Motor neuron (in vitro differentiated cells): ENCODE measurements around the gene ADAM8. TPM values are rescaled to one million over a fixed set of nuclear protein-coding genes. Genes with fewer than 3 reads are reported as not detected.

Source experiments
- ATAC-seq, 8 experiments: fragments of 200-7000 bp; cut with Tn5 transposase; replicated peaks in 6 of 8; 2 replicates each; pipeline ENCODE4 v1.8.0; 2021; ENCODE audit warnings: mild to moderate bottlenecking in 8 of 8, moderate library complexity in 8 of 8
- H3K27ac ChIP-seq, 2 donors: fragments of 250-450 bp; sonication (Bioruptor Pico); 2 replicates each; pipeline ENCODE4 v1.9.0; 2021; ENCODE audit warnings: antibody characterized with exemption in 2 of 2, mild to moderate bottlenecking in 2 of 2, moderate library complexity in 1 of 2
- H3K4me1 ChIP-seq, 2 donors: fragments of 250-450 bp; sonication (Bioruptor Pico); replicated peaks in 1 of 2; 2 replicates each; pipeline ENCODE4 v1.6.1; 2021; ENCODE audit warnings: antibody characterized with exemption in 2 of 2, mild to moderate bottlenecking in 2 of 2, moderate library complexity in 1 of 2
- H3K4me3 ChIP-seq, 5 donors: fragments of 250-450 bp; sonication (Bioruptor Pico); 2 replicates each; pipeline ENCODE4 v1.9.0; 2021; ENCODE audit warnings: antibody characterized with exemption in 5 of 5, mild to moderate bottlenecking in 5 of 5, moderate library complexity in 4 of 5
- WGBS, 10 experiments: fragments of 450-650 bp; shearing (Covaris generic); methylation state at CpG; one replicate each; pipeline ENCODE4 v1.0.0; 2022; 5-methylcytosine and 5-hydroxymethylcytosine counted together
- in situ Hi-C, 9 experiments: fragments of 400-800 bp; cut with MboI; loops; one replicate each; pipeline ENCODE4 v1.15.0; 2021; ENCODE audit warnings: low sequenced_read_pairs in 9 of 9, low pct_unique_long_range_greater_than_20kb in 2 of 9; ENCODE audit not compliant: unreplicated experiment in 9 of 9
- total RNA-seq, 8 experiments: library from RNA; unstranded; fragments of 300-600 nt; gene quantifications; 2 replicates each; pipeline versions ENCODE4 v1.2.3 to v1.2.4, GENCODE V29; 2022

Gene ADAM8
- total RNA-seq, 8 experiments from 2014 or later, result 0.66 to 2.2 (median 1.2) TPM

DNA sequence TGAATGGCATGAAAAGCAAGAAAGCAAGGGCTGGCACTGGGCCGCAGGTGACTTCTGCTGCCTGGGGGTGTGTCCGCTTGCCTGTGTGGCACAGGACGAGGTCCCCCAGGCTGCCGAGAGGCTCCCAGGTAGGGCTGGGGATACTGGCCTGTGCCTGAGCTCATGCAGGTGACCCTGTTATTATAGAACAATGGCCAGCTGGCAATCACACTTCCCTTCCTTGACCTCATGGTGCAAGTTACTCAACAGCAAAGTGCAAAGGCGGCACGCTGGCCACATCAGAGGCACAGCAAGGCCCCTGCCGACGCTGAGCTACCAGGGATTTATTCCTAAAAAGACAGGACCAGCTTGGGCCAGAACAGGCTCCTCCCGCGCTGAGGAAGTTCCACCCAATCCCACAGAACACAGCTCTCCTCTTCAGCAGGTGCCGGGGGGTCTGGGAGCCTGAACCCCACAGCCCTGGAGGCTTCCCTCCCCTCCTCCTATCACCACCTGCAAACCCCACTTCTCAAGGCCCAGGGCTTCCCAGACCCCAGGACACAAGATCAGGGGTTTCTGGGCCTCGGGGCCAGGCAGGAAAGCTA, 1.4 kb upstream of the ADAM8 start:
- WGBS, 10 experiments, result 91 to 100% (median 100%) methylated on average over 1 to 6 of the region's 12 CpGs; no CpG with 5 or more reads in 7 of the 10 experiments
- H3K27ac ChIP-seq, result peak overlapping the region in 1 of 2 donors; percentile 78
- peak in 4 of 8 experiments; percentile 7 to 28 (median 18) for ATAC-seq

DNA sequence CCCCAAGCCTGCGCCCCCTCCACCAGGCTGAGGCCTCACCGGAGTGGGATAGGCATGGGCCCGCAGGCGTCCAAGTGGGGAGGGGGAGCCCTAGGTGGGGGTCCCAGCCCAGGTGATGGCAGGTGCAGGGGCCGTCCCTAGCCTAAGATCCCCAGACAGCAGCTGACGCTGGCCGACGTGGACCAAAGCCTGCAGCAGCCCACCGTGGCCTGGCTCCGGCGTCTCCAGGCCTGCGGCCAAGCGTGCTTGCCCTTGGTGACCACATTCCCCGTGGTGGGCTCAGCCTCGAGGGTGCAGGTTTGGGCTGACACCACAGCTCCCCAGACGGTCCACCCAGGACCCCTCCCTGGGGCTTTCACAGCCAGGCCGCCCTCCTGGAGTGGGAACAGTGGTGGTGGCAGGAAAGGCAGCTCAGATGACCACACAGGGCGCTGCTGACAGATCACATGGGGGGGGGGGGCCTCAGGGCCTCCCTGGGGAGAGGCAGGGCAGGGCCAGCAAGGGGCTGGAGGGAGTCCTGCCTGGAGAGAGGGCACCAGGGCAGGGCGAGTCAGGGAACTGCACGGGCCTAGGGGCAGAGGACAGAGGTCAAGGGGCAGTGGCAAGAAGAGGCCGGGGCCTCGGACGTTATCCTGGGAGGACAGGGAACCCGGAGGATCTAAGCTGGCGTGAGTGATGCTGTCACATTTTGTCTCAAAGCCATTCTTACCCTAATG, 767 bp upstream of the ADAM8 start:
- Histone ChIP-seq H3K27ac (peak overlapping the region in 1 of 2 donors; percentile 78), H3K4me1 (peaks cover 21 to 54% of the 10 kb centered on the region in 2 donors), H3K4me3 (no peak overlapping the region)
- 80% methylated on average over 2 of the region's 25 CpGs; no CpG with 5 or more reads in 9 of the 10 experiments for WGBS, 10 experiments
- in situ Hi-C loops, result loop anchor here in 1 of 9 experiments (25.0 kb wide), 1 partner anchor 340 kb away; the partner anchor contains the start of gene CFAP46
- peak in 4 of 8 experiments; percentile 2 to 12 (median 4) for ATAC-seq

More for the DNA sequence above, 1.4 kb upstream of the ADAM8 start:
- in situ Hi-C loops, result loop anchor here in 1 of 9 experiments (25.0 kb wide), 1 partner anchor 341 kb away; the partner anchor contains the start of gene CFAP46
- Histone ChIP-seq H3K4me3 (no peak overlapping the region), H3K4me1 (peaks cover 21 to 54% of the 10 kb centered on the region in 2 donors)

GRCh38 chr10:133276100-133276434, 601 bp downstream of the ADAM8 start:
- in situ Hi-C loops, result loop anchor here in 1 of 9 experiments (25.0 kb wide), 1 partner anchor 339 kb away; the partner anchor contains the start of gene CFAP46
- ATAC-seq, result no peak
- Histone ChIP-seq H3K4me3 (no peak overlapping the region), H3K27ac (no peak overlapping the region), H3K4me1 (peaks cover 21 to 54% of the 10 kb centered on the region in 2 donors)
- 33 to 50% methylated on average over 2 to 3 of the region's 6 CpGs; no CpG with 5 or more reads in 8 of the 10 experiments for WGBS, 10 experiments

- no peak overlapping the region for H3K4me3 ChIP-seq
- no peak overlapping the region for H3K27ac ChIP-seq
- in situ Hi-C loops, result loop anchor here in 1 of 9 experiments (25.0 kb wide), 1 partner anchor 338 kb away; the partner anchor contains the start of gene CFAP46
- no peak for ATAC-seq
- peaks cover 21 to 54% of the 10 kb centered on the region in 2 donors for H3K4me1 ChIP-seq
- 20 to 100% (median 58%) methylated on average over 1 to 3 of the region's 12 CpGs; no CpG with 5 or more reads in 7 of the 10 experiments for WGBS, 10 experiments
Measured at GRCh38 chr10:133275684-133276092, 980 bp downstream of the ADAM8 start.

DNA sequence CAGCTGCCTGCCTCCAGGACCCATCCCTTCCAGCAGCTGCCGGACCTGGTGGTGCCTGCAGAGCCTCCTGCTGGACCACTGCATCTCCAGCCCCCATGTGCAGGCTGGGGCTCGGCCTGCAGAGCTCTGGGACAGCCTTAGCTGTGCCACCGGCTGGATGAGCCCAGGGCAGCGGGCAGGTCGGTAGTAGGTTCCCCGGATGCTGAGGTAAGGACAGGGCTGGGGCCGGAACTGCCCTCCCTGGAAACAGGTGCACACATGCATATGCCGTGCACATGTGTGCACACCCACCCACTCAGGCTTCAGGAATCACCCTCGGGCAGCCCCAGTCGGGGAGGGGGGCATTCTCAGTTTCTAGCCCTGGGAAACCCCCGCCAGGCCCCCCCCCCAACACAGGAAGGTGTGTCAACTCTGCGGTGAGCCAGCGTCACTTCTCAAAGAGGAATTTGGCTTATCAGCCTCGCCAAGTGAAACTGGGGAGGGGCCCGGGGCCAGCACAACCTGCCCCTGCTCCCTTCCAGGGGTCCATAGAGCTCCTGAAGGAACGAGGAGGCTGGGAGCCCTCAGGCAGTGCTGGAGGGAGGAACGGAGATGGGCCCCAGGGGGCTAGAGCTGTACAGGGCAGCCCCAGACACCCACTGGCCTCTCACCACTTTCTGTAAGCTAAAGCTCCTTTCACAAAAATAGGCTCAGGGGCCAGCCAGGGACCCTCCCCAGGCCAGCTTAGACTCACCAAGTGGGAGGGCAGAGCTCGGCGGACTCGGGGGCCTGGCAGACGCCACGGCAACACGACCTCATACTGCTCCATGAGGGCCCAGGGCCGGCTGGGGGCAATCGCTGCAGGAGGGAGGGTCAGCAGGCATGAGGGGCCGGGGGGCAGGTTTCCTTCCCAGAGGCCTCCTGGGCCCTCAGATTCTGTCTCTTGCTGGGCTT, 1.7 kb downstream of the ADAM8 start:
- Histone ChIP-seq H3K4me3 (no peak overlapping the region), H3K27ac (no peak overlapping the region), H3K4me1 (peaks cover 21 to 54% of the 10 kb centered on the region in 2 donors)
- WGBS, 10 experiments, result 0 to 53% (median 48%) methylated on average over 2 to 9 of the region's 26 CpGs; no CpG with 5 or more reads in 6 of the 10 experiments
- in situ Hi-C loops, result loop anchor here in 1 of 9 experiments (25.0 kb wide), 1 partner anchor 338 kb away; the partner anchor contains the start of gene CFAP46
- peak in 2 of 8 experiments; percentile 2 to 31 for ATAC-seq

GRCh38 chr10:133273534-133274143, 3.0 kb downstream of the ADAM8 start:
- Histone ChIP-seq H3K4me3 (no peak overlapping the region), H3K27ac (no peak overlapping the region), H3K4me1 (peaks cover 15 to 41% of the 10 kb centered on the region in 2 donors)
- ATAC-seq, result no peak
- WGBS, 10 experiments, result 60% methylated on average over 2 of the region's 28 CpGs; no CpG with 5 or more reads in 9 of the 10 experiments
- in situ Hi-C loops, result no loop called here

- ATAC-seq, result no peak
- in situ Hi-C loops, result no loop called here
- Histone ChIP-seq H3K4me1 (peaks cover 8 to 35% of the 10 kb centered on the region in 2 donors), H3K27ac (no peak overlapping the region), H3K4me3 (no peak overlapping the region)
- no CpG with 5 or more reads among the region's 25 CpGs for WGBS, 10 experiments
Measured at GRCh38 chr10:133272964-133273420, 3.7 kb downstream of the ADAM8 start.

DNA sequence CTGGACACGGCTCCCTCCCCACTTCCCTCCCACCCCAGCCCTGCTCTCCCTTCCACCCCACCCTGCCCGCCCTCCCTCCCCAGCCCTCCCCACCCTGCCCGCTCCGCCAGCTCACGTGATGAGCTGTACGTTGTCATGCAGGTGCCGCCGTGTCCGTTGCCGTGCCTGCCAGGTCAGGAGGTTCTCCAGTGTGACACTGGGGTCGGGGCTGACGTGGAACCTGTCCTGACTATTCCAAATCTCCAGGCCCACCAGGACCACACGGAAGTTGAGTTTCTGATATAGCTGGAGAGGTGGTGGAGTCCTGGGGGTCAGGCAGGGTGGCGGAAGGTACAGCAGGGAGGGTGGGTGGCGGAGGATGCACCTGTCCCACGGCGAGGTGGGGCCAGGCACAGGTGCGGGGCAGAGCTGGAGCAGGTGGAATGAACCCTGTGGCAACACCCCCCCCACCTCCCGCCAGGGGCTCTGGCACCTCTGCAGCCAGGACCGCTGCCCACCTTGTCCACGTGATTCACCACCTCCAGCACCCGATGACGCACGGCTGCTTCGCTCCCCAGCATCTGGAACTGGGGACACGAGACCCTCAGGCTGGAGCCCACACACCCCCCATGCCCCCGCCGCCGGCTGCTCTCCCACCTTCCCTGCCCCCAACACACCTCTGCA, 4.2 kb downstream of the ADAM8 start:
- peaks cover 6 to 35% of the 10 kb centered on the region in 2 donors for H3K4me1 ChIP-seq
- no peak overlapping the region for H3K4me3 ChIP-seq
- in situ Hi-C loops, result no loop called here
- no peak for ATAC-seq
- H3K27ac ChIP-seq, result no peak overlapping the region
- 0 to 90% methylated on average over 1 to 4 of the region's 29 CpGs; no CpG with 5 or more reads in 8 of the 10 experiments for WGBS, 10 experiments

DNA sequence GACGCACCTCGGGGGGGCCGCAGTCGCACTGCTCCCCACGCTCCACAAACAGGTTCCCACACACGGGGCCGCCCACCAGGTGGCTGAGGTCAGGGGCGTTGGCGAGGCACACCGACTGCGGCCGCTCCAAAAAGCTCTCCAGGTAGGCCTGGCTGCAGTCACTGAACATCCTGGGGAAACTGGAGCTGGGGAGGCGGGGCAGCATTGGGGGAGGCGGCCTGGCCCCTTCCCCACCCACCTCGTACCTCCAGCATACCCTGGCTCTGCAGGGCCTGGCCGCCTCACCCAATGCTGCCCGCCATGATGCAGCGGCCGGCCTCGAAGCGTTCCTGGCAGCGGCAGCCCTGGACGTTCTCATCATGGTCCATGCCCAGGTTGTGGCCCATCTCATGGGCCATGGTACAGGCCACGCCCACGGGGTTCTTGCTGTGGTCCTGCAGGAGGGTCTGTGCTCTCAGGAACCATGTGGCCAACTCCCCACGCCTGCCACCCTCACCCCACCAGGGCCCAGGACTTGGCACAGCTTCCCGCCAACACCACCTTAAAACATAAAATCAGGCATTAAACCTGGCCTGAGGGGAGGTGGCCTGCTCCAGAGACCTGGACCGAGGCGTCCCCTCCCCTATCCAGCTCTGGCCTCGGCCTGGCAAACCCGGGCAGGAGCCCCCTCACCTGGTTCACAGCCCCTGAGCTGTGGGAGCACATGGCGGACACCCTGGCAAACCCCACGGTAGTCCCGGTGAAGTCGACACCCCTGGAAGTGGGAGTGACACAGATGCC, 5.0 kb downstream of the ADAM8 start:
- H3K4me3 ChIP-seq, result no peak overlapping the region
- no peak overlapping the region for H3K27ac ChIP-seq
- H3K4me1 ChIP-seq, result peaks cover 3 to 31% of the 10 kb centered on the region in 2 donors
- in situ Hi-C loops, result no loop called here
- no peak for ATAC-seq
- WGBS, 10 experiments, result 17 to 80% methylated on average over 1 to 4 of the region's 35 CpGs; no CpG with 5 or more reads in 8 of the 10 experiments

GRCh38 chr10:133270773-133271297, 5.8 kb downstream of the ADAM8 start:
- in situ Hi-C loops, result no loop called here
- H3K4me3 ChIP-seq, result no peak overlapping the region

DNA sequence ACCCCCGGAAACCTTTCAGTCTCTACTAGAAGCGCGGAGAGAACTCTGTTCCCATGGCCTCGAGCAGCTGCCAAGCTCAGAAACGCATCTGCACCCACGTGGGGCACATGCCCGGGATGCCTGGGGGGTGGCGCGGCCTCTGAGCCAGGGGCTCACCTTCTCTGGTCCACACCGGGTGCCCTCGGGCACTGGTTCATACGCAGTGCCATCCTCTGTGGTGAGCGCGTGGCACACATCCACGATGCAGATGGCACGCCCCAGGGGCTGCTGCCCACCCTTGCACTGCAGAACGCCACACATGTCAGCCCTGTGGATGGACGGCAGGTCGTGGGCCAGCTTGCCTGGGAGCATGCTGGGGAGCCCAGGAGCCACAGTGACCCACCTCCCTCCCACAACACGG, 6.5 kb downstream of the ADAM8 start:
- Histone ChIP-seq H3K4me3 (no peak overlapping the region), H3K27ac (no peak overlapping the region), H3K4me1 (peaks cover 2 to 16% of the 10 kb centered on the region in 2 donors)
- ATAC-seq, result no peak
- 67 to 90% (median 90%) methylated on average over 2 to 3 of the region's 20 CpGs; no CpG with 5 or more reads in 7 of the 10 experiments for WGBS, 10 experiments
- in situ Hi-C loops, result no loop called here

More at GRCh38 chr10:133270773-133271297, 5.8 kb downstream of the ADAM8 start:
- no peak for ATAC-seq
- no peak overlapping the region for H3K27ac ChIP-seq
- 70 to 80% methylated on average over 1 to 2 of the region's 19 CpGs; no CpG with 5 or more reads in 8 of the 10 experiments for WGBS, 10 experiments
- peaks cover 2 to 23% of the 10 kb centered on the region in 2 donors for H3K4me1 ChIP-seq
